Mammary epithelial cell (primary cell): ENCODE data around the gene SPESP1.

Experiments
- EZH2 ChIP-seq: IDR thresholded peaks from 2 replicates; pipeline ENCODE4 v1.6.1; 2012; ENCODE audit warnings: low read length, inconsistent platforms, borderline replicate concordance
- TF ChIP-seq, protein P1 (sequence below), 2 donors: IDR thresholded peaks in 1 of 2; conservative IDR thresholded peaks in 1 of 2; 2 replicates each; pipeline ENCODE4 v1.5.1; 2011 to 2012; ENCODE audit warnings: inconsistent platforms in 2 of 2, low read length in 2 of 2, mild to moderate bottlenecking in 2 of 2, control low read depth in 1 of 2, low read depth in 1 of 2; ENCODE audit not compliant: insufficient read depth in 1 of 2; ENCODE audit errors: extremely low read depth in 1 of 2

GRCh38 chr15:68981941-68982340, 51.6 kb downstream of the SPESP1 start:
- TF ChIP-seq, protein P1, sequence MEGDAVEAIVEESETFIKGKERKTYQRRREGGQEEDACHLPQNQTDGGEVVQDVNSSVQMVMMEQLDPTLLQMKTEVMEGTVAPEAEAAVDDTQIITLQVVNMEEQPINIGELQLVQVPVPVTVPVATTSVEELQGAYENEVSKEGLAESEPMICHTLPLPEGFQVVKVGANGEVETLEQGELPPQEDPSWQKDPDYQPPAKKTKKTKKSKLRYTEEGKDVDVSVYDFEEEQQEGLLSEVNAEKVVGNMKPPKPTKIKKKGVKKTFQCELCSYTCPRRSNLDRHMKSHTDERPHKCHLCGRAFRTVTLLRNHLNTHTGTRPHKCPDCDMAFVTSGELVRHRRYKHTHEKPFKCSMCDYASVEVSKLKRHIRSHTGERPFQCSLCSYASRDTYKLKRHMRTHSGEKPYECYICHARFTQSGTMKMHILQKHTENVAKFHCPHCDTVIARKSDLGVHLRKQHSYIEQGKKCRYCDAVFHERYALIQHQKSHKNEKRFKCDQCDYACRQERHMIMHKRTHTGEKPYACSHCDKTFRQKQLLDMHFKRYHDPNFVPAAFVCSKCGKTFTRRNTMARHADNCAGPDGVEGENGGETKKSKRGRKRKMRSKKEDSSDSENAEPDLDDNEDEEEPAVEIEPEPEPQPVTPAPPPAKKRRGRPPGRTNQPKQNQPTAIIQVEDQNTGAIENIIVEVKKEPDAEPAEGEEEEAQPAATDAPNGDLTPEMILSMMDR (conservative IDR thresholded peaks at IDR 0.05 in 1 of 2, IDR thresholded peaks at IDR 0.05 in 1 of 2; ENCODE audit: extremely low read depth in 1 of 2, insufficient read depth in 1 of 2, low read depth in 1 of 2, low read length in 2 of 2), result no peak
- TF ChIP-seq EZH2, result no peak
